Brain microvascular endothelial cell (primary cell): ENCODE measurements around the gene A4GALT.
A peak's percentile ranks its signal among the peaks of the same experiment; 100 is the strongest.

Source experiments
- DNase-seq: peaks from one replicate; pipeline ENCODE4 v3.0.0-alpha.2; 2020
- H3K27ac ChIP-seq: fragments of 250-450 bp; sonication (Bioruptor Pico); 2 replicates; pipeline ENCODE4 v1.5.1; 2020; ENCODE audit warnings: mild to moderate bottlenecking, moderate library complexity
- H3K27me3 ChIP-seq: fragments of 250-450 bp; sonication (Bioruptor Pico); replicated peaks from 2 replicates; pipeline ENCODE4 v1.5.1; 2020; ENCODE audit warnings: mild to moderate bottlenecking
- H3K36me3 ChIP-seq: fragments of 250-450 bp; sonication (Bioruptor Pico); replicated peaks from 2 replicates; pipeline ENCODE4 v1.5.1; 2020; ENCODE audit warnings: mild to moderate bottlenecking
- H3K4me3 ChIP-seq: 2 replicates; pipeline ENCODE4 v1.5.1; 2011; ENCODE audit warnings: low read depth, mild to moderate bottlenecking, control low read depth, low read length, moderate library complexity
- in situ Hi-C: cut with HindIII; loops from 2 replicates; pipeline ENCODE4 v1.10.0; 2017; ENCODE audit warnings: low sequenced_read_pairs, low pct_ligation_motif_present
- TF ChIP-seq, protein P1 (sequence below): IDR thresholded peaks from 2 replicates; pipeline ENCODE4 v1.5.1; 2011; ENCODE audit warnings: low read depth, mild to moderate bottlenecking, moderate library complexity, low read length, control low read depth, inconsistent platforms; ENCODE audit errors: missing control alignments

A4GALT gene, protein sequence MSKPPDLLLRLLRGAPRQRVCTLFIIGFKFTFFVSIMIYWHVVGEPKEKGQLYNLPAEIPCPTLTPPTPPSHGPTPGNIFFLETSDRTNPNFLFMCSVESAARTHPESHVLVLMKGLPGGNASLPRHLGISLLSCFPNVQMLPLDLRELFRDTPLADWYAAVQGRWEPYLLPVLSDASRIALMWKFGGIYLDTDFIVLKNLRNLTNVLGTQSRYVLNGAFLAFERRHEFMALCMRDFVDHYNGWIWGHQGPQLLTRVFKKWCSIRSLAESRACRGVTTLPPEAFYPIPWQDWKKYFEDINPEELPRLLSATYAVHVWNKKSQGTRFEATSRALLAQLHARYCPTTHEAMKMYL

DNA sequence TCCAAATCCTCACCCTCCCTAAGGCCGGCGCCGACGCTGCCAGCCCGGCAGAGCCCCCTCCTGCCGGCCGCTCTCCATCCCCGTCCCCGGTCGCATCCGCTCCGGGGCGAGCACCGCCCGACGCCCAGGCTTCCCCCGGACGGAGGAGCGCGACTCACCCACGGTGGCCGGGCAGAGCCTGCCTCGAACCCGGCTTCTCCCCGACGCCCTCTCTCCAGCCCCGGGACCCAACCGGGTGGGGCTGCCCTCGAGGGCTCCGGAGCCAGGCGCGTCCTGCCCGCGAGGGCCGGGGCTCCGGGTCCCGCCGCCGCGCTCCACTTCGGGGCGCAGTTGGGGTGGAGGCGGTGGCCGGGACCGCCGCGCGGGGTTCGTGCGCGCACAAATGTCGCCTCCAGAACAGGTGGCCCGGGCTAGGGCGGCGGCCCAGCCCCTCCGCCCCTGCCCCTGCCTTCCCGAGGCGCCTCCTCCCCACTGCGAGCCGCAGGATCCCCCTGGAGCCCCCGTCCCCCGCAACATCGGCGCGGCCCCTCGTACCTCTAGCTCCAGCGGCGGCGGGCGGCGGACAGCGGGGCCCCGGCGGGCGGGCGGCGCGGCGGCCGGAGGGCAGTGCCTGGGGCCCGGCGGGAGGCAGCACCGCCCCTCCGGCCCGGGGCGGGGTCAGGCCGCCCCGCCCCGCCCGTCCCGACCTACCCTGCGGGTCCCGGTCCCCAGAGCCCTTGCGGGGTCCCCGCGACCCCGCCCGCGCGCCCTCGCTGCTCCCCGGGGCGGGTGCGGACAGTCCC, at the start of gene A4GALT:
TSS of gene A4GALT (minus strand) at position 608 of the 782 bp plus-strand sequence. CDS start 26,919 bp downstream, outside the sequence.
- Histone ChIP-seq H3K4me3 (peak within 1 kb of the TSS; percentile 57), H3K27ac (no peak within 1 kb of the TSS), H3K27me3 (no peaks in the 10 kb centered on the region), H3K36me3 (no peaks in the 10 kb centered on the region)
- DNase-seq, result no peak
- in situ Hi-C loops, result no loop called here
- TF ChIP-seq, protein P1, sequence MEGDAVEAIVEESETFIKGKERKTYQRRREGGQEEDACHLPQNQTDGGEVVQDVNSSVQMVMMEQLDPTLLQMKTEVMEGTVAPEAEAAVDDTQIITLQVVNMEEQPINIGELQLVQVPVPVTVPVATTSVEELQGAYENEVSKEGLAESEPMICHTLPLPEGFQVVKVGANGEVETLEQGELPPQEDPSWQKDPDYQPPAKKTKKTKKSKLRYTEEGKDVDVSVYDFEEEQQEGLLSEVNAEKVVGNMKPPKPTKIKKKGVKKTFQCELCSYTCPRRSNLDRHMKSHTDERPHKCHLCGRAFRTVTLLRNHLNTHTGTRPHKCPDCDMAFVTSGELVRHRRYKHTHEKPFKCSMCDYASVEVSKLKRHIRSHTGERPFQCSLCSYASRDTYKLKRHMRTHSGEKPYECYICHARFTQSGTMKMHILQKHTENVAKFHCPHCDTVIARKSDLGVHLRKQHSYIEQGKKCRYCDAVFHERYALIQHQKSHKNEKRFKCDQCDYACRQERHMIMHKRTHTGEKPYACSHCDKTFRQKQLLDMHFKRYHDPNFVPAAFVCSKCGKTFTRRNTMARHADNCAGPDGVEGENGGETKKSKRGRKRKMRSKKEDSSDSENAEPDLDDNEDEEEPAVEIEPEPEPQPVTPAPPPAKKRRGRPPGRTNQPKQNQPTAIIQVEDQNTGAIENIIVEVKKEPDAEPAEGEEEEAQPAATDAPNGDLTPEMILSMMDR, result no peak

DNA sequence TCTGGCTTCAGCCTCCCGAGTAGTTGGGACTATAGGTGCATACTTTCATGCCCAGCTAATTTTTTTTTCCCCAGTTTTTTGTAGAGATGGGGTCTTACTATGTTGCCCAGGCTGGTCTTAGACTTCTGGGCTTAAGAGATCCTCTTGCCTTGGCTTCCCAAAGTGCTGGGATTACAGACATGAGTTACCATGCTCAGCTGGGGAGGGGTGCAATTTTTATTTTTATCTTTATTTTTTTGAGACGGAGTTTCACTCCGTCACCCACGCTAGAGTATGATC, 49.7 kb upstream of the A4GALT start:
- in situ Hi-C loops, result no loop called here
- no peaks in the 10 kb centered on the region for H3K27me3 ChIP-seq

DNA sequence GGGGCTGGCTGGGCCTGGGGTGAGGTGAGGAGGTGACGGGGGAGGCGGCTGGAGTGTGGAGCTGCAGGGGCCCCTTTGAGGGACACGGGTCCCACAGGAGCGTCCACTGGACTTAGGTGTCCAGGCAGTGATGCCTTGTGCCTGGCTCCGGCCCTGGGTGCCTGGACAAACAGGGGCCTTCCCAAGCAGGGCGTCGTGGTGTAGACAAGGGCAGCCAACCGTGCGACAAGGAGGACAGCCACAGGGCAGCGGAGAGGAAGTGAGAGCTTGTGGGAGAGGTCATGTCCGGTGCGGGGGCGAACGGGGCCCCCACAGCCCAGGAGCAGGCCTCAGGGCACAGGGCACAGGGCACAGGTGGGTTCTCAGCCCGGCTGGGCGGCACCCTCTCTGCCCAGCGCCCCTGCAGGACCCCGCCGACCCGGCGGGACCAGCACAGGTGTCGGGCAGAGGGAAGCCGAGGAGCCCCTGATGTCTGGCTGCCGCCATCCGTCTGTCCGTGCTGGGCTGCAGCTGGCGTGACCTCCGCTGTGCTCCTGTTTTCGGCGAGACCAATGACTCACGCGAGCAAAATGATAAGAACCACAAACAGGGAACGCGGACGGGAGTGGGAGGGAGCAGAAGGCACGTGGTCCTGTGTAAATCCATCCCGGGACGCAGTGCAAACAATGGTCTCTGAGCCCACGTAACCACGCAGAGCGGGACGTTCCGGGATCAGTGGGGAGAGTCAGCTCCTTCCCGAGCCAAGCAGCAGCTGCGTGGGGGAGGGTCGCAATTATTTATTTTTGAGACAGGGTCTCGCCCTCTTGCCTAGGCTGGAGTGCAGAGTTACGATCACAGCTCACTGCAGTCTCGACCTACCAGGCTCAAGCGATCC, 49.1 kb upstream of the A4GALT start:
- peak; percentile 90 for DNase-seq
- in situ Hi-C loops, result no loop called here
- Histone ChIP-seq H3K27ac (peak overlapping the region; percentile 33), H3K36me3 (no peaks in the 10 kb centered on the region), H3K4me3 (no peak overlapping the region), H3K27me3 (no peaks in the 10 kb centered on the region)
- TF ChIP-seq, protein P1, result no peak

More for the DNA sequence above, 49.7 kb upstream of the A4GALT start:
- Histone ChIP-seq H3K4me3 (no peak overlapping the region), H3K27ac (no peak overlapping the region), H3K36me3 (no peaks in the 10 kb centered on the region)
- DNase-seq, result no peak
- TF ChIP-seq, protein P1, result no peak

DNA sequence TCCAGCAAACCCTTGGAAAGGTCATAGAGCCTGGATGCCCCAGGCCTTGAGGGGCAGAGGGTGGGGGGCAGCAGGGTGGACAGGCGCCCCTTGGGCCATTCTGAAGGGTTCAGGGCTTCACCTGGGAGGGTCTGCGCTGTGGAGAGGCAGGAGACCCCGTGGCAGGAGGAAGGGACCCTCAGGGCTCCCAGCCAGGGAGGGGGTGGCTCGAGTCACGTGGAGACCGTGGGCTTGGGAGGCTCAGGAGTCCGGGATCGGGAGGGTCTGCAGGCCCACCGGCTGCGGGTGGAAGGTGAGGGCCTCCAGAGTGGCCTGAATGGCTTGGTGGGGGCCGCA, 48.5 kb upstream of the A4GALT start:
- in situ Hi-C loops, result no loop called here
- no peaks in the 10 kb centered on the region for H3K36me3 ChIP-seq
- TF ChIP-seq, protein P1, result no peak
- H3K27me3 ChIP-seq, result no peaks in the 10 kb centered on the region
- no peak overlapping the region for H3K27ac ChIP-seq
- H3K4me3 ChIP-seq, result no peak overlapping the region
- DNase-seq, result no peak

DNA sequence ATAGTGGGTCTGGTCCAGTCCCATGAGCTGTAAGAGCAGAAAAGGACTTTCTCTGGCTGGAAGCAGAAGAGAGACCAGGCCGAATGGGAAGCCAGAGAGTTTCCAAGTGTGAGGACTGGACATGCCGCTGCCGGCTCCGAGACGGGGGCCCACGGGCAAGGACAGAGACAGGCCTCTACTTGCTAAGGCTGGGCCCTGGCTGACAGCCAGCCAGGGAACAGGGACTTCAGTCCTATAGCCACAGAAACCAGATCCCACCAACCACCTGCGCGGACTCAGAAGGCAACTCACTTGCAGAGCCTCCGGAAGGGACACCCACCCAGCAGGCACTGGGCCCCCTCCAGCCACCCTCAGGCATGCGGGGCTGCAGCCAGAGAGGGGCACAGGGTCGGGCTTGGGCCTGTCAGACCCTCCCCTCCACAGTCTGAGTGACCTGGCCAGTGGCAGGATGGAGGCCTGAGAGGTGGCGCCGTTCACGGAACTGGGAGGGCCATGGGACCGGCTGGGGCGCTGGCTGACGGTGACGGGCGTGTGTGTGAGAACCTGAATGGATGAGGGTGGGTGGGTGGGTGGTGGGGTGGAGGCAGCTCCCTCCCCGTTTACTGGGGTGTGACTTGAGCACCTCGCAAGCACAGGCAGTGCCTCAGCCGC, 47.8 kb upstream of the A4GALT start:
- Histone ChIP-seq H3K4me3 (no peak overlapping the region), H3K36me3 (no peaks in the 10 kb centered on the region), H3K27ac (no peak overlapping the region), H3K27me3 (no peaks in the 10 kb centered on the region)
- TF ChIP-seq, protein P1, result no peak
- no peak for DNase-seq
- in situ Hi-C loops, result no loop called here
